Stimulated activated naive B cell treated with anti-CD40 and anti-IgM and Interleukin-4, amounts not matched to agents 10 μg/mL and 1 μg/mL and 100 μg/mL, for 72 hours (primary cell): ENCODE data around the gene UBE2K.
"Not testable (repeated sequence)": the region's sequence is repeated elsewhere in the genome, so short reads cannot be mapped to it uniquely, and the experiment has no call there.

Experiments used
- ATAC-seq, 2 donors: fragments of 150-1000 bp; cut with Tn5 transposase; replicated peaks; 2 replicates each; pipeline ENCODE4 v1.10.0; 2021; ENCODE audit warnings: moderate library complexity in 1 of 2
- DNase-seq: peaks from one replicate; pipeline ENCODE4 v3.0.0; 2021
- H3K27ac Mint-ChIP-seq: one replicate; pipeline ENCODE4 v1.8.0; 2022; ENCODE audit warnings: mild to moderate bottlenecking, mixed read lengths
- H3K27me3 Mint-ChIP-seq, 2 donors: one replicate each; pipeline ENCODE4 v1.8.0; 2022; ENCODE audit warnings: mixed read lengths in 2 of 2
- H3K36me3 Mint-ChIP-seq, 2 donors: one replicate each; pipeline ENCODE4 v1.8.0; 2022; ENCODE audit warnings: mixed read lengths in 2 of 2, mild to moderate bottlenecking in 1 of 2
- H3K4me1 Mint-ChIP-seq, 2 donors: one replicate each; pipeline ENCODE4 v1.8.0; 2022; ENCODE audit warnings: mixed read lengths in 2 of 2, mild to moderate bottlenecking in 1 of 2
- H3K4me3 Mint-ChIP-seq, 2 donors: one replicate each; pipeline ENCODE4 v1.8.0; 2022; ENCODE audit warnings: mild to moderate bottlenecking in 2 of 2, mixed read lengths in 2 of 2, moderate library complexity in 1 of 2
- H3K9me3 Mint-ChIP-seq, 2 donors: one replicate each; pipeline ENCODE4 v1.8.0; 2022; ENCODE audit warnings: mixed read lengths in 2 of 2, mild to moderate bottlenecking in 1 of 2

The UBE2K gene

GRCh38 chr4:39721273-39721672, 23.3 kb downstream of the UBE2K start:
- not testable (repeated sequence) for H3K4me3 Mint-ChIP-seq, H3K27me3 Mint-ChIP-seq, ATAC-seq, H3K27ac Mint-ChIP-seq, DNase-seq, H3K9me3 Mint-ChIP-seq
- peaks cover 24 to 28% of the 10 kb centered on the region in 2 donors for H3K36me3 Mint-ChIP-seq
- peaks cover 31 to 71% of the 10 kb centered on the region in 2 donors for H3K4me1 Mint-ChIP-seq

DNA sequence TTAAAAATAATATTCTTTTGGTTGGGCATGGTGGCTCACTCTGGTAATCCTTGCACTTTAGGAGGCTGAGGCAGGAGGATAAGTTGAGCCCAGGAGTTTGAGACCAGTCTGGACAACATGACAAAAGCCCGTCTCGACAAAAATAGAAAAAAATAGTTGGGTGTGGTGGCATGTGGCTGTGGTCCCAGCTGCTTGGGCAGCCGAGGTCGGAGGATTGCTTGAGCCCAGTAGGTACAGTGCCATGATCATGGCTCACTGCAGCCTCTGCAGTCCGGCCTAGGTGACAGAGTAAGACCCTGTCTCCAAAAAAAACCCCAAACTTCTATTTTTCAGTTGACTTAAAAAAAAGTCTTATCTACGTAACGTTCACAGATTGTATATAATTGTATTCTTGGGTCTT, 23.9 kb downstream of the UBE2K start:
- H3K27me3 Mint-ChIP-seq, result no peaks in the 10 kb centered on the region
- no peak overlapping the region for H3K27ac Mint-ChIP-seq
- DNase-seq (no peak), ATAC-seq (no peak)
- peaks cover 30 to 34% of the 10 kb centered on the region in 2 donors for H3K36me3 Mint-ChIP-seq
- H3K4me1 Mint-ChIP-seq, result peaks cover 35 to 76% of the 10 kb centered on the region in 2 donors
- no peak overlapping the region for H3K4me3 Mint-ChIP-seq
- peaks cover 0 to 3% of the 10 kb centered on the region in 2 donors for H3K9me3 Mint-ChIP-seq

DNA sequence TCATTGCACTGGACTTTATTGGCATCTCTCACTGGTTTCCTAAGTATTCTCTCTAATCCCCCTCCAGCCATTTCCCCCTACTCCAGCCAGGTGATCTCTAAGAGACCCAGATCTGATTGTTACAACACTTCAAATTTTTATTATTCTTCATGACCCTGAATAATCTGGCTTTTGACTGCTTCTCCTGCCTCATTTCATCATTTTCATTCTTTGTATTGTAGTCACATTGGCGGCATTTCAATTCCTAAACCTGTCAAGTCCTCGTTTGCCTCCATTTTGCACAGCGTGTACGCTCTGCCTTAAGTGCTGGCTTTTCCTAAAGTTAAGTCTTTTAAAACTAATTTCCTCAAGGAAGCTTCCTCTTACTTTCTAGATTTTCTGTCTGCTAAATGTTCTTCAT, 31.6 kb downstream of the UBE2K start:
- Mint-ChIP-seq H3K9me3 (no peaks in the 10 kb centered on the region), H3K27me3 (no peaks in the 10 kb centered on the region), H3K36me3 (peaks cover 12 to 17% of the 10 kb centered on the region in 2 donors), H3K27ac (peak overlapping the region; percentile 32), H3K4me3 (no peak overlapping the region), H3K4me1 (peaks cover 21 to 55% of the 10 kb centered on the region in 2 donors)
- DNase-seq (no peak), ATAC-seq (no peak)

DNA sequence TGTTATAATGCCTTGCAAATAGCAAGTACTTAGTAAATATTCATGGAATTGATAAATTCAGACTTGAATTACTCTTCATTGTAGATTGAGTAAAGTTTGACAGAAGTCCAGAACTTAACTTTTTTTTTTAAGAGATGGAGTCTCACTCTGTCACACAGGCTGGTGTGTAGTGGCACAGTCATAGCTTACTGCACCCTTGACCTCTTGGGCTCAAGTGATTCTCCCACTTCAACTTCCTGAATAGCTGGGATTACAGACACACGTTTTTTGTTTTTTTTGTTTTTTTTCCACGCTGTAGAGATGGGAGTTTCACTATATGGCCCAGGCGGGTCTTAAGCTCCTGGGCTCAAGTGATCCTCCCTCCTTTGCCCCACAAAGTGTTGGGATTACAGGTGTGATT, 32.1 kb downstream of the UBE2K start:
- Mint-ChIP-seq H3K4me3 (no peak overlapping the region), H3K36me3 (peaks cover 12 to 20% of the 10 kb centered on the region in 2 donors), H3K27me3 (no peaks in the 10 kb centered on the region), H3K4me1 (peaks cover 21 to 50% of the 10 kb centered on the region in 2 donors), H3K9me3 (no peaks in the 10 kb centered on the region), H3K27ac (no peak overlapping the region)
- no peak for DNase-seq
- no peak for ATAC-seq

- Mint-ChIP-seq H3K4me1 (peaks cover 12 to 36% of the 10 kb centered on the region in 2 donors), H3K36me3 (peaks cover 3 to 11% of the 10 kb centered on the region in 2 donors), H3K4me3 (no peak overlapping the region), H3K9me3 (no peaks in the 10 kb centered on the region), H3K27ac (no peak overlapping the region), H3K27me3 (no peaks in the 10 kb centered on the region)
- DNase-seq, result no peak
- ATAC-seq, result no peak
Measured at GRCh38 chr4:39731908-39732307, 34.0 kb downstream of the UBE2K start.

GRCh38 chr4:39732728-39733127, 34.8 kb downstream of the UBE2K start:
- Mint-ChIP-seq H3K4me1 (peaks cover 12 to 28% of the 10 kb centered on the region in 2 donors), H3K27me3 (no peaks in the 10 kb centered on the region), H3K27ac (no peak overlapping the region), H3K4me3 (no peak overlapping the region), H3K9me3 (no peaks in the 10 kb centered on the region), H3K36me3 (peaks cover 3 to 8% of the 10 kb centered on the region in 2 donors)
- DNase-seq (no peak), ATAC-seq (peak; percentile 33 to 39)

GRCh38 chr4:39739591-39739990, 41.7 kb downstream of the UBE2K start:
- not testable (repeated sequence) for H3K9me3 Mint-ChIP-seq, ATAC-seq, H3K27ac Mint-ChIP-seq, H3K27me3 Mint-ChIP-seq, DNase-seq, H3K4me1 Mint-ChIP-seq
- Mint-ChIP-seq H3K4me3 (peak overlapping the region in 1 of 2 donors; percentile 19), H3K36me3 (peaks cover 2 to 17% of the 10 kb centered on the region in 2 donors)

GRCh38 chr4:39741401-39741800, 43.5 kb downstream of the UBE2K start:
- Mint-ChIP-seq H3K27ac (no peak overlapping the region), H3K4me3 (no peak overlapping the region), H3K36me3 (peaks cover 3 to 18% of the 10 kb centered on the region in 2 donors), H3K4me1 (peaks cover 0 to 9% of the 10 kb centered on the region in 2 donors), H3K9me3 (no peaks in the 10 kb centered on the region), H3K27me3 (no peaks in the 10 kb centered on the region)
- ATAC-seq (no peak), DNase-seq (no peak)

DNA sequence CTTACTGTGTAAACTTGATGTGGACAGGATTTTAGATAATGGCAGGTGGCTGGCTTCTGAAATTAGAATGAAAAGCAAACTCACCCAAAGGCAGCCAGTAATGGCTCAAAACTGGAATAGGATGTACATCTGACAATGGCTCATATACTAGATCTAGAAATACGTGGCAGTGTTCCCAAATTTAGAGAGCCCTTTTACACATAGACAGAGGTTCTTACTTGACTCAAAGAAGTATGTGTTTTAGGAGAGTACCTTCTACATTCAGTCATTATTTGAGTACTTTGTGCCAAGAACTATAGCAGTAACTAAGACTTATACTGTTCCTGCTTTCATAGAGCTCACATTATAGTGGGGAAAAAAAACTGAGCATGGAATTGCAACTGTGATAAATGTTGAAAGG, 48.0 kb downstream of the UBE2K start:
- H3K9me3 Mint-ChIP-seq, result no peaks in the 10 kb centered on the region
- no peak overlapping the region for H3K27ac Mint-ChIP-seq
- ATAC-seq (no peak), DNase-seq (no peak)
- peaks cover 11 to 28% of the 10 kb centered on the region in 2 donors for H3K36me3 Mint-ChIP-seq
- peaks cover 3 to 10% of the 10 kb centered on the region in 2 donors for H3K4me1 Mint-ChIP-seq
- H3K27me3 Mint-ChIP-seq, result no peaks in the 10 kb centered on the region
- no peak overlapping the region for H3K4me3 Mint-ChIP-seq

GRCh38 chr4:39750216-39750615, 52.3 kb downstream of the UBE2K start:
- DNase-seq (no peak), ATAC-seq (no peak)
- no peak overlapping the region for H3K27ac Mint-ChIP-seq
- no peak overlapping the region for H3K4me3 Mint-ChIP-seq
- peaks cover 17 to 28% of the 10 kb centered on the region in 2 donors for H3K36me3 Mint-ChIP-seq
- H3K9me3 Mint-ChIP-seq, result no peaks in the 10 kb centered on the region
- peaks cover 22 to 34% of the 10 kb centered on the region in 2 donors for H3K4me1 Mint-ChIP-seq
- no peaks in the 10 kb centered on the region for H3K27me3 Mint-ChIP-seq

GRCh38 chr4:39754309-39754708, 56.4 kb downstream of the UBE2K start:
- no peak for DNase-seq
- Mint-ChIP-seq H3K4me3 (peak overlapping the region; percentile 3 to 35), H3K4me1 (peaks cover 23 to 24% of the 10 kb centered on the region in 2 donors), H3K36me3 (peaks cover 26 to 32% of the 10 kb centered on the region in 2 donors), H3K27ac (peak overlapping the region; percentile 65), H3K9me3 (no peaks in the 10 kb centered on the region), H3K27me3 (no peaks in the 10 kb centered on the region)
- ATAC-seq, result peak; percentile 77 to 79

GRCh38 chr4:39756159-39756558, 58.2 kb downstream of the UBE2K start:
- DNase-seq, result no peak
- Mint-ChIP-seq H3K27ac (peak overlapping the region; percentile 37), H3K9me3 (no peaks in the 10 kb centered on the region), H3K27me3 (no peaks in the 10 kb centered on the region), H3K4me1 (peaks cover 23 to 24% of the 10 kb centered on the region in 2 donors), H3K36me3 (peaks cover 22 to 31% of the 10 kb centered on the region in 2 donors), H3K4me3 (no peak overlapping the region)
- no peak for ATAC-seq

GRCh38 chr4:39758176-39758575, 60.2 kb downstream of the UBE2K start:
- no peak overlapping the region for H3K4me3 Mint-ChIP-seq
- H3K36me3 Mint-ChIP-seq, result peaks cover 24 to 30% of the 10 kb centered on the region in 2 donors
- no peaks in the 10 kb centered on the region for H3K9me3 Mint-ChIP-seq
- ATAC-seq (no peak), DNase-seq (no peak)
- H3K27ac Mint-ChIP-seq, result no peak overlapping the region
- peaks cover 18 to 19% of the 10 kb centered on the region in 2 donors for H3K4me1 Mint-ChIP-seq
- H3K27me3 Mint-ChIP-seq, result no peaks in the 10 kb centered on the region

DNA sequence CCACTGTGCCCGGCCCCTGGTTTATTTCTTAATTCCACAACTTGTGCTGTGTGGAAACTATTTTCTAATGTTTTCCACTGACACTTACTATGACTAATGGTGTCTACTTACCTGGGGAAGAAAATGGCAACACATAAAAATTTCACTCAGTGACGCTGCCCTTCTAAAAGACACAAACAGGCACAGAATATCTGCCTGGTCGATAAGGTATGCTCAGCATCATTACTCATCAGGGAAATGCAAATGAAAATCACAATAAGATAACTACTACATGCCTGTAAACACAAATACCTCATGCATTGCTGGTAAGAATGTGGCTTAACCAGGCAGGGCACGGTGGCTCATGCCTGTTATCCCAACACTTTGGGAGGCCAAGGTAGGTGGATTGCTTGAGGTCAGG, 61.6 kb downstream of the UBE2K start:
- Mint-ChIP-seq H3K4me3 (no peak overlapping the region), H3K9me3 (no peaks in the 10 kb centered on the region), H3K27me3 (no peaks in the 10 kb centered on the region), H3K27ac (no peak overlapping the region), H3K4me1 (peaks cover 8 to 10% of the 10 kb centered on the region in 2 donors), H3K36me3 (peaks cover 24 to 36% of the 10 kb centered on the region in 2 donors)
- DNase-seq (no peak), ATAC-seq (no peak)

DNA sequence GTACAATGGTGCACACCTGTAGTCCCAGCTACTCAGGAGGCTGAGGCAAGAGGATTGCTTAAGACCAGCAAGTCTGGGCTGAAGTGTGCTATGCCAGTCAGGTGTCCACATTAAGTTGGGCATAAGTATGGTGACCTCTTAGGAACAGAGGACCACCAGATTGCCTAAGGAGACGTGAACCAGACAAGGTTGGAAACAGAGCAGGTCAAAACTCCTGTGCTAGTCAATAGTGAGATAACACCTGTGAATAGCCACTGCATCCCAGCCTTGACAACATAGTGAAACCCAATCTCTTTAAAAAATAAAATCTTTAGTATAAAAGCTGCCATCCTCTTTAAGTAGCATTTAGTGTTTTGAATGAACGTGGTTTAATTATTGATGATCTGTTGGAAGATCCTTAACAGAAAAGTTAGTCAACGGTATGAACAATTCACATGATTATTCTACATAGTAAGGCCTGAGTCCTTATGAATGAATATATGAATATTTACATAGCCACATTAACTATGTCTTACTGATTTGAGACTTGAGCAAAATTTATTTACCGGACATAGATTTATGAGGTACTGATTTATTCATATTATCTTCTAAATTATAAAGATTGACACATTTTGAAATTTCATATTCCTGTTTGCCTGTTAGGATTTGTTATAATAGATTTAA, 63.2 kb downstream of the UBE2K start:
- peaks cover 23 to 40% of the 10 kb centered on the region in 2 donors for H3K36me3 Mint-ChIP-seq
- H3K27ac Mint-ChIP-seq, result no peak overlapping the region

More for the DNA sequence above, 63.2 kb downstream of the UBE2K start:
- Mint-ChIP-seq H3K4me1 (peaks cover 5 to 8% of the 10 kb centered on the region in 2 donors), H3K4me3 (no peak overlapping the region), H3K9me3 (no peaks in the 10 kb centered on the region), H3K27me3 (no peaks in the 10 kb centered on the region)
- ATAC-seq, result no peak
- no peak for DNase-seq
